Transverse colon (tissue), 4 donors: ENCODE measurements around the gene USP24. TPM values are rescaled to one million over a fixed set of nuclear protein-coding genes. Genes with fewer than 3 reads are reported as not detected.

Source experiments
- DNase-seq: peaks from one replicate; pipeline ENCODE4 v3.0.0-alpha.2; 2019
- H3K27ac ChIP-seq, 4 donors: fragments of 200-600 bp; sonication (generic); 2 replicates each; pipeline ENCODE4 v1.5.1; 2016 to 2018; ENCODE audit warnings: inconsistent platforms in 4 of 4
- H3K27me3 ChIP-seq: fragments of 200-600 bp; sonication (generic); 2 replicates; pipeline ENCODE4 v1.5.1; 2017; ENCODE audit warnings: inconsistent platforms
- H3K36me3 ChIP-seq, 4 donors: fragments of 200-600 bp; sonication (generic); 2 replicates each; pipeline ENCODE4 v1.5.1; 2017 to 2019; ENCODE audit warnings: inconsistent platforms in 4 of 4
- H3K4me1 ChIP-seq, 4 donors: fragments of 200-600 bp; sonication (generic); 2 replicates each; pipeline ENCODE4 v1.5.1; 2017 to 2020; ENCODE audit warnings: inconsistent platforms in 4 of 4
- H3K4me3 ChIP-seq, 4 donors: fragments of 200-600 bp; sonication (generic); 1 replicate in 1 of 4; 2 replicates in 3 of 4; pipeline versions ENCODE4 v1.5.1 to v1.6.1; 2017 to 2019; ENCODE audit warnings: inconsistent platforms in 4 of 4
- H3K9me3 ChIP-seq, 2 donors: fragments of 200-600 bp; sonication (generic); 2 replicates each; pipeline ENCODE4 v1.5.1; 2017 to 2019; ENCODE audit warnings: inconsistent platforms in 2 of 2
- EP300 ChIP-seq: sonication (generic); formaldehyde crosslinking; IDR thresholded peaks from one replicate; pipeline ENCODE4 v1.6.1; 2017; ENCODE audit warnings: antibody characterized with exemption, low read depth
- POLR2A ChIP-seq: fragments of 450-650 bp; IDR thresholded peaks from one replicate; pipeline ENCODE4 v1.6.1; 2016; ENCODE audit warnings: antibody characterized with exemption, mild to moderate bottlenecking, moderate library complexity
- POLR2AphosphoS5 ChIP-seq, 3 donors: sonication (generic); formaldehyde crosslinking; IDR thresholded peaks; one replicate each; pipeline ENCODE4 v1.6.1; 2016; ENCODE audit warnings: antibody characterized with exemption in 3 of 3
- WGBS, 2 donors: methylation state at CpG; one replicate each; pipeline ENCODE4 v1.1.5; 2018; ENCODE audit warnings: low coverage in 1 of 2; 5-methylcytosine and 5-hydroxymethylcytosine counted together
- in situ Hi-C, 4 donors: fragments of 200-750 bp; cut with MboI; loops; one replicate each; pipeline versions ENCODE4 v1.15.0 to v1.15.1; 2017; ENCODE audit warnings: low sequenced_read_pairs in 3 of 4, low pct_ligation_motif_present in 1 of 4, low pct_unique_long_range_greater_than_20kb in 1 of 4
- intact Hi-C: fragments of 100-400 bp; cut with DNase I; formaldehyde crosslinking; loops from one replicate; pipeline ENCODE4 v1.15.1; 2023; ENCODE audit warnings: low total_unique reads
- total RNA-seq, 4 donors: library from RNA; depleted of rRNA; stranded (reverse); fragments of >200 nt; gene quantifications; one replicate each; pipeline ENCODE4 v1.1.0, GENCODE V29; 2016
- TF ChIP-seq, protein P1 (sequence below), 5 experiments: fragments of 200-600 bp in 3 of 5; fragments of 450-650 bp in 2 of 5; sonication (generic) in 3 of 5; IDR thresholded peaks; 1 replicate in 2 of 5; 2 replicates in 3 of 5; pipeline ENCODE4 v1.5.1; 2016 to 2017; ENCODE audit warnings: antibody characterized with exemption in 5 of 5, inconsistent platforms in 3 of 5, mild to moderate bottlenecking in 2 of 5, moderate library complexity in 1 of 5

Gene USP24
- total RNA-seq, 4 donors from 2014 or later = 30.7 to 79.4 (median 48.9) TPM

DNA sequence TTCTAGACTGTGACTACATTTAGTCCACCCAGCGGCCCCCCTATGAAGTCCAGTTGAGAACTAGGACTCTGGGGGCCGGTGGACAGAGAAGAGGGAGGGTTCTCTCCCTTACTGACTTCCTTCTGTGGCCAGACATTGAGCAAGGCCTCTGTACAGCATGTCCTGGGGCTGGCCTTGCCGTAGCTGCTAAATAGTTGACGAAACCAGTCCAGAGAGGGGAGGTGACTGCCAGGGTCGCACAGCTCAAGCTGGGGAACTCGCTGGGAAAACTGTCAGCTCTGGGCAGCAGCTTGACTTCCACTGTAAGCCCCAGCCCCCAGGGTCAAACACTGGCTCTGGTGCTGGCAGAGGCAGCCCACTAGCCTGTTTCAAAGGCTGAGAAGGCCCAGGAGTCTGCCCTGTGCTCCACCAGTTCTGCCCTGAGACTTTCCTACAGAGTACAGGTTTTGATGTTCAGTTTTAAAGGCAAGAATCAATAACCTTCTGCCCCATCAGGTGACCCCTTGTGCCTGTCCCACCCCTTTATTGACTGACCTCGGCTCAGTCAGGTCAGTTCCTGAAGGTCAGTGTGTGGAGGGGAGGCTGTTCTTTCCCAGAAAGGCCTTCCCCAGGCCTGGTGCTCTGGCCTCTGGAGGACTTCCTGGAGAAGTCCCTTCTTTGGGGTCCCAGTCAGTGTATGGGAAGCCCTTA is 161.8 kb downstream of the USP24 start:
- DNase-seq = no peak
- no peak for TF ChIP-seq POLR2A
- no peak for TF ChIP-seq EP300
- TF ChIP-seq, protein P1, sequence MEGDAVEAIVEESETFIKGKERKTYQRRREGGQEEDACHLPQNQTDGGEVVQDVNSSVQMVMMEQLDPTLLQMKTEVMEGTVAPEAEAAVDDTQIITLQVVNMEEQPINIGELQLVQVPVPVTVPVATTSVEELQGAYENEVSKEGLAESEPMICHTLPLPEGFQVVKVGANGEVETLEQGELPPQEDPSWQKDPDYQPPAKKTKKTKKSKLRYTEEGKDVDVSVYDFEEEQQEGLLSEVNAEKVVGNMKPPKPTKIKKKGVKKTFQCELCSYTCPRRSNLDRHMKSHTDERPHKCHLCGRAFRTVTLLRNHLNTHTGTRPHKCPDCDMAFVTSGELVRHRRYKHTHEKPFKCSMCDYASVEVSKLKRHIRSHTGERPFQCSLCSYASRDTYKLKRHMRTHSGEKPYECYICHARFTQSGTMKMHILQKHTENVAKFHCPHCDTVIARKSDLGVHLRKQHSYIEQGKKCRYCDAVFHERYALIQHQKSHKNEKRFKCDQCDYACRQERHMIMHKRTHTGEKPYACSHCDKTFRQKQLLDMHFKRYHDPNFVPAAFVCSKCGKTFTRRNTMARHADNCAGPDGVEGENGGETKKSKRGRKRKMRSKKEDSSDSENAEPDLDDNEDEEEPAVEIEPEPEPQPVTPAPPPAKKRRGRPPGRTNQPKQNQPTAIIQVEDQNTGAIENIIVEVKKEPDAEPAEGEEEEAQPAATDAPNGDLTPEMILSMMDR (IDR thresholded peaks at IDR 0.05) = no peak
- no peak for TF ChIP-seq POLR2AphosphoS5 (IDR thresholded peaks at IDR 0.05)
- in situ Hi-C loops = no loop called here
- Histone ChIP-seq H3K27me3 (no peaks in the 10 kb centered on the region), H3K4me3 (no peak overlapping the region), H3K4me1 (no peaks in the 10 kb centered on the region), H3K9me3 (no peaks in the 10 kb centered on the region), H3K36me3 (no peaks in the 10 kb centered on the region), H3K27ac (no peak overlapping the region)
- WGBS, 2 donors = 70% methylated on average over 7 of the region's 7 CpGs; no CpG with 5 or more reads in 1 of the 2 donors
- intact Hi-C loops = no loop called here

DNA sequence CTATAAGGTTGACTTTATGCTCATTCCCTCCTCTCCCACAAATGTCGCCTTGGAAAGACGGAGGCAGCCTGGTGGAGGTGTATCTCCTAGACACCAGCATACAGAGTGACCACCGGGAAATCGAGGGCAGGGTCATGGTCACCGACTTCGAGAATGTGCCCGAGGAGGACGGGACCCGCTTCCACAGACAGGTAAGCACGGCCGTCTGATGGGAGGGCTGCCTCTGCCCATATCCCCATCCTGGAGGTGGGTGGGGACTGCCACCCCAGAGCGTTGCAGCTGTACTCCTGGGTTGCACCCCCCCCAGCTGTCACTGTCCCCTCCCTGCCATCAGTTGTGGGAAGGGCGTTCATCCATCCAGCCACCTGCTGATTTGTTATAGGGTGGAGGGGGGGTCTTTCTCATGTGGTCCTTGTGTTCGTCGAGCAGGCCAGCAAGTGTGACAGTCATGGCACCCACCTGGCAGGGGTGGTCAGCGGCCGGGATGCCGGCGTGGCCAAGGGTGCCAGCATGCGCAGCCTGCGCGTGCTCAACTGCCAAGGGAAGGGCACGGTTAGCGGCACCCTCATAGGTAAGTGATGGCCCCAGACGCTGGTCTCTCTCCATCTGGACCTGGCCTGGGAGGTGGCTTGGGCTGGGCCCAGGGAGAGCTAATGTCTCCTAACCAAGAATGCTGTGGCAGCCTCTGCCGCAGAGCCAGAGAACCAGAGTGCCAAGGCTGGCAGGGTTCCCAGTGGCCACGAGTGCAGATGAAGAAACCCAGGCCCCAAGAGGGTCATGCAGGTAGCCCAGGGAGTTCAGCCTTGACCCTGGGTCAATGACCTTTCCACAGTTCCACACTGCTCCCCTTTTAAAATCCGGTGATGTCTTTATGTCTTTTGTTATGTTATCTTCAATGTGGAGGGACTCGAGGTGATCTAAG is 162.7 kb downstream of the USP24 start:
- in situ Hi-C loops = no loop called here
- H3K36me3 ChIP-seq = no peaks in the 10 kb centered on the region
- intact Hi-C loops = no loop called here
- no peaks in the 10 kb centered on the region for H3K9me3 ChIP-seq
- no peak for TF ChIP-seq EP300
- no peak for TF ChIP-seq POLR2A
- no peak for TF ChIP-seq POLR2AphosphoS5 (IDR thresholded peaks at IDR 0.05)
- TF ChIP-seq, protein P1 (IDR thresholded peaks at IDR 0.05) = no peak
- no peak overlapping the region for H3K4me3 ChIP-seq
- no peaks in the 10 kb centered on the region for H3K27me3 ChIP-seq
- no peak overlapping the region for H3K27ac ChIP-seq
- H3K4me1 ChIP-seq = no peaks in the 10 kb centered on the region
- DNase-seq = no peak
- 88% methylated on average over 29 of the region's 29 CpGs; no CpG with 5 or more reads in 1 of the 2 donors for WGBS, 2 donors

DNA sequence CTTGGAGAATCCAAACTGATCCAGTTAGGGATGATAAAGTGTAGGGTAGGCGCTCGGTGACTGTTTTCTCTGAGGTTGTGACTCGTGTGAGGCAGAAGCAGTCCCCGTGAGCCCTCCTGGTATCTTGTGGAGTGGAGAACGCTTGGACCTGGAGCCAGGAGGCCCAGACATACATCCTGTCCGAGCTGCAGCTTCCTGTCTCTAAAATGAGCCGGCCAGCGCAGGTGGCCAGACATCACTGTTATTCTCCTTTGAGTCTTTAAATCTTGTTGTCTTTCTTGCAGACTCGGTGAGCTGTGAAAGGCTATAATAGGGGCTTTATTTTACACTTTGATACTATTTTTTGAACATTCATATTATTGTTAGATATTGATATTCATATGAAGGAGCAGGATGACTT is 163.5 kb downstream of the USP24 start:
- Histone ChIP-seq H3K27me3 (no peaks in the 10 kb centered on the region), H3K36me3 (no peaks in the 10 kb centered on the region), H3K4me1 (no peaks in the 10 kb centered on the region), H3K27ac (no peak overlapping the region), H3K4me3 (no peak overlapping the region), H3K9me3 (no peaks in the 10 kb centered on the region)
- in situ Hi-C loops (no loop called here), intact Hi-C loops (no loop called here)
- TF ChIP-seq POLR2AphosphoS5 (IDR thresholded peaks at IDR 0.05) (no peak), POLR2A (no peak), EP300 (no peak)
- TF ChIP-seq, protein P1 (IDR thresholded peaks at IDR 0.05) = no peak
- no peak for DNase-seq
- WGBS, 2 donors = 81 to 95% methylated on average over 3 to 9 of the region's 9 CpGs

DNA sequence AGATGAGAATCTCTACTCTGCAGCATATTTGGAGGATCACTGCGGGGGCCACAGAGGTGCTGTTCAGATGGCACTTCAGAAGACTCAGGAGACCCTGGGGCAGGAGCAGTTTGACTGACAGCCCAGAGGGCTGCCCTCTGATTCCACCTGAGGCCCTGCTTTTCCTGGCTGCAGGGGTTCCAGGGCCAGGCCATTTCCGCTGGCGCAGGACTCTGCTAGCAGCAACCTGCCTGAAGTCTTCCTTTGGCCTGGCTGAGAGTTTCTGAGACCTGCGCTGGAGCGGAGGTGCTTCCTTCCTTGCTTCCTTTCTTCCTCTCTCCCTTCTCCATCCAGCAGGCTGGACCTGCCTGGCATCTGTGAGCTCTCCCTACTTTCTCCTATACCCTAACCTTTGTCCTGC is 164.0 kb downstream of the USP24 start:
- no peaks in the 10 kb centered on the region for H3K36me3 ChIP-seq
- intact Hi-C loops (no loop called here), in situ Hi-C loops (no loop called here)
- H3K4me1 ChIP-seq = no peaks in the 10 kb centered on the region
- H3K4me3 ChIP-seq = no peak overlapping the region
- no peak for TF ChIP-seq POLR2AphosphoS5 (IDR thresholded peaks at IDR 0.05)
- H3K9me3 ChIP-seq = no peaks in the 10 kb centered on the region
- H3K27me3 ChIP-seq = no peaks in the 10 kb centered on the region
- no peak overlapping the region for H3K27ac ChIP-seq
- 87% methylated on average over 5 of the region's 5 CpGs; no CpG with 5 or more reads in 1 of the 2 donors for WGBS, 2 donors
- no peak for DNase-seq
